GM06990 (cell line): ENCODE results near the gene SCML2.
A peak's percentile ranks its signal among the peaks of the same experiment; 100 is the strongest.

Experiments used
- DNase-seq: peaks from one replicate; pipeline ENCODE4 v3.0.0-alpha.2; 2011; ENCODE audit not compliant: insufficient read length; ENCODE audit errors: extremely low read depth
- H3K27me3 ChIP-seq: replicated peaks from 2 replicates; pipeline ENCODE4 v1.6.0; 2011; ENCODE audit warnings: low read length; ENCODE audit not compliant: control insufficient read depth, insufficient read depth
- H3K36me3 ChIP-seq: 2 replicates; pipeline ENCODE4 v1.5.1; 2011; ENCODE audit warnings: low read length; ENCODE audit not compliant: control insufficient read depth, insufficient read depth
- H3K4me3 ChIP-seq: replicated peaks from 2 replicates; pipeline ENCODE4 v1.5.1; 2011; ENCODE audit warnings: low read depth, mild to moderate bottlenecking, control low read depth, low read length
- TF ChIP-seq, protein P1 (sequence below): IDR thresholded peaks from 2 replicates; pipeline ENCODE4 v1.5.1; 2011; ENCODE audit warnings: low read length, control low read depth, mild to moderate bottlenecking, inconsistent platforms; ENCODE audit not compliant: insufficient read depth, poor library complexity, severe bottlenecking

The SCML2 gene

DNA sequence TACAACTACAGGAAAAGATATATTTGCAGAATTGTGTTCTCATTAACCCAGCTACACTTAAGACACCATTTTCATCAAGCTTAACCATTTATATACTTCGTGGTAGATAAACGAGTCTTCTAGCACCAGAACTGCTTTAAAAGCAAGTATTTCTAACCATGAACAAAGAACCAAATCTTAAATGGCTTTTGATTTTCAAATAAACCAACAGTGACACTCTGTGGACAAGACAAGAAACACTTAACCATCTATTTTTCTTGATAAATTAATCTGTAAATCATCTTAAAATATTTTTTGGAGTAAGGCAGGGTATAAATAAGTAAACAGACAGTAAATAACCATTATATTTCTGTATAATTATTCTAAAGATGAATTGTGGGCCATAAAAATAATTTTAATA lies 144.0 kb downstream of the SCML2 start:
- Histone ChIP-seq H3K27me3 (no peaks in the 10 kb centered on the region; the same call in 1 of the 2 replicates), H3K4me3 (no peak overlapping the region), H3K36me3 (no peaks in the 10 kb centered on the region)
- DNase-seq = no peak
- TF ChIP-seq, protein P1, sequence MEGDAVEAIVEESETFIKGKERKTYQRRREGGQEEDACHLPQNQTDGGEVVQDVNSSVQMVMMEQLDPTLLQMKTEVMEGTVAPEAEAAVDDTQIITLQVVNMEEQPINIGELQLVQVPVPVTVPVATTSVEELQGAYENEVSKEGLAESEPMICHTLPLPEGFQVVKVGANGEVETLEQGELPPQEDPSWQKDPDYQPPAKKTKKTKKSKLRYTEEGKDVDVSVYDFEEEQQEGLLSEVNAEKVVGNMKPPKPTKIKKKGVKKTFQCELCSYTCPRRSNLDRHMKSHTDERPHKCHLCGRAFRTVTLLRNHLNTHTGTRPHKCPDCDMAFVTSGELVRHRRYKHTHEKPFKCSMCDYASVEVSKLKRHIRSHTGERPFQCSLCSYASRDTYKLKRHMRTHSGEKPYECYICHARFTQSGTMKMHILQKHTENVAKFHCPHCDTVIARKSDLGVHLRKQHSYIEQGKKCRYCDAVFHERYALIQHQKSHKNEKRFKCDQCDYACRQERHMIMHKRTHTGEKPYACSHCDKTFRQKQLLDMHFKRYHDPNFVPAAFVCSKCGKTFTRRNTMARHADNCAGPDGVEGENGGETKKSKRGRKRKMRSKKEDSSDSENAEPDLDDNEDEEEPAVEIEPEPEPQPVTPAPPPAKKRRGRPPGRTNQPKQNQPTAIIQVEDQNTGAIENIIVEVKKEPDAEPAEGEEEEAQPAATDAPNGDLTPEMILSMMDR = peak; percentile 8

DNA sequence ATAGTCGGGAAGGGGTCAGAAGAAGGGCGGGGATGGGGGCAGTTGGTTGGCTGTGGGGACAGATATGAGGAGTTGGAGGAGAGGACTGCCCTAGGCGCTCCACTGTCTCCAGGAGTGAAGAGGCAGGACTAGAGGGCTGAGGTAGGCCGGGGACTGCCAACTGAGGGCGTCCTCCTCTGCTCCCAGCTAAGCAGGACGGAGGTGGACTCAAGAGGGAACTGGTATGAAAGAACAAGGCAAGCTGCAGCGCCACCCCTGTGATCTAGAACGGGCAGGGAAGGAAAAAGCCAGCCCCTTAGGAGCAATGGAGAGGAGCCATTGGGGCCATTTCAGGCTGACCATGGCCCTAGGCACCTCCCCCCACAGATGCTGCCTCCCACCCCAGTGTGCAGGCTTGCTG lies 147.8 kb downstream of the SCML2 start:
- no peaks in the 10 kb centered on the region; the same call in 1 of the 2 replicates for H3K27me3 ChIP-seq

DNA sequence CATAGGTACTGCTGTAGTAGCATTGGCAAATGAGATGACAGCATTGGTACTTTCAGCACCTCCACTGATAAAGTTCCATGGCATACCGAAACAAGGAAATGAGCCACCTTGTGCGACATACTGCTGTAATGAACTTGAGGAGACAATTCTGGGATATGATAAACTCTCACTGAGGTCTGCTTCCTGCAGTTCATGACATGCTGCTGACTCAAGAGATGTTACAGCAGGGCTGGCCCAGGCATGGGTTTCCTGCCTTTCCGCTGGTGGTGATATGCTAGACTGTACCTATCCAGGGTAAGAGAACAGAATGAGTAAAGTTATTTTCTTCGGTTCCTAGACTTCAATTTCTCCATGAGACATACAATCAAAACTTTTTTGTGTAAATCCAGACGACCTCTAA lies 150.9 kb downstream of the SCML2 start:
- no peaks in the 10 kb centered on the region for H3K36me3 ChIP-seq
- no peak for DNase-seq
- TF ChIP-seq, protein P1 = no peak
- H3K4me3 ChIP-seq = no peak overlapping the region
- H3K27me3 ChIP-seq = no peaks in the 10 kb centered on the region; the same call in 1 of the 2 replicates

More for the DNA sequence above, 147.8 kb downstream of the SCML2 start:
- DNase-seq = no peak
- Histone ChIP-seq H3K36me3 (no peaks in the 10 kb centered on the region), H3K4me3 (no peak overlapping the region)
- TF ChIP-seq, protein P1 = no peak

DNA sequence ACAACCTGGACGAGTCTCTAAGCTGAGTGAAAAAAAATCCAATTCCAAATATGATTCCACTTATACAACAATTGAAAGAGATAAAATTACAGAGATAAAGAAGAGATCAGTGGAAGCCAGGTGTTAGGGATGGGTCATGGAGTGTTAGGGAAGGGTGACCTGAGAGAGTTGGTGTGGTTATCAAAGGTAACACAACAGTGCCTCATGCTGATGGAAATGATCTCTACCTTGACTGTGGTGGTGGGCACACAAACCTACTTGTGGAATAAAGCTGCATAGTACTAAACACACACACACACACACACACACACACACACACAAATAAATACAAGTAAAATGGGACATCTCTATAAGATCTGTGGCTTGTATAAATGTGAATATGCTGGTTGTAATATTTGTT lies 159.8 kb downstream of the SCML2 start:
- no peaks in the 10 kb centered on the region for H3K27me3 ChIP-seq
- H3K4me3 ChIP-seq = no peak overlapping the region
- TF ChIP-seq, protein P1 = no peak
- no peak for DNase-seq
- H3K36me3 ChIP-seq = no peaks in the 10 kb centered on the region
